H9 (cell line): ENCODE results near the gene PIAS3. TPM values are rescaled to one million over a fixed set of nuclear protein-coding genes. Genes with fewer than 3 reads are reported as not detected.

Experiments used
- DNase-seq: peaks from one replicate; pipeline ENCODE4 v3.0.0-alpha.2; 2017
- H2AFZ ChIP-seq: one replicate; pipeline ENCODE4 v1.6.1; 2013; ENCODE audit warnings: mild to moderate bottlenecking, low read length, control low read depth, moderate library complexity
- H2AK5ac ChIP-seq: 2 replicates; pipeline ENCODE4 v1.6.1; 2013; ENCODE audit warnings: low read length, control low read depth, mixed read lengths; ENCODE audit not compliant: insufficient read length
- H2BK120ac ChIP-seq: one replicate; pipeline ENCODE4 v1.6.1; 2013; ENCODE audit warnings: low read depth, mild to moderate bottlenecking, low read length, control low read depth, inconsistent platforms; ENCODE audit not compliant: poor library complexity, severe bottlenecking
- H2BK12ac ChIP-seq: 2 replicates; pipeline ENCODE4 v1.6.1; 2013; ENCODE audit warnings: low read length, control low read depth, mixed read lengths, low read depth; ENCODE audit not compliant: insufficient read length
- H2BK15ac ChIP-seq: 2 replicates; pipeline ENCODE4 v1.6.1; 2013; ENCODE audit warnings: low read depth, low read length, control low read depth
- H2BK20ac ChIP-seq: one replicate; pipeline ENCODE4 v1.6.1; 2013; ENCODE audit warnings: low read depth, mild to moderate bottlenecking, low read length, control low read depth, inconsistent platforms; ENCODE audit not compliant: poor library complexity, severe bottlenecking
- H2BK5ac ChIP-seq: 2 replicates; pipeline ENCODE4 v1.6.1; 2013; ENCODE audit warnings: low read length, control low read depth, mixed read lengths; ENCODE audit not compliant: insufficient read length
- H3K14ac ChIP-seq: 2 replicates; pipeline ENCODE4 v1.6.1; 2013; ENCODE audit warnings: low read length, control low read depth; ENCODE audit not compliant: insufficient read depth
- H3K18ac ChIP-seq: 2 replicates; pipeline ENCODE4 v1.6.1; 2013; ENCODE audit warnings: low read depth, mild to moderate bottlenecking, mixed read lengths, low read length, control low read depth; ENCODE audit not compliant: insufficient read length
- H3K23ac ChIP-seq: 2 replicates; pipeline ENCODE4 v1.6.1; 2013; ENCODE audit warnings: low read length, control low read depth, mixed read lengths, low read depth; ENCODE audit not compliant: insufficient read length
- H3K23me2 ChIP-seq: 2 replicates; pipeline ENCODE4 v1.6.1; 2013; ENCODE audit warnings: low read depth, mild to moderate bottlenecking, mixed read lengths, low read length, control low read depth; ENCODE audit not compliant: insufficient read length, poor library complexity, severe bottlenecking
- H3K27ac ChIP-seq: 2 replicates; pipeline ENCODE4 v1.5.1; 2013; ENCODE audit warnings: low read length, control low read depth, mixed read lengths, low read depth; ENCODE audit not compliant: insufficient read length
- H3K27me3 ChIP-seq: 2 replicates; pipeline ENCODE4 v1.6.1; 2013; ENCODE audit warnings: low read length, control low read depth, inconsistent platforms; ENCODE audit not compliant: insufficient read depth
- H3K4ac ChIP-seq: 2 replicates; pipeline ENCODE4 v1.6.1; 2013; ENCODE audit warnings: low read depth, mild to moderate bottlenecking, control low read depth, inconsistent platforms, low read length, moderate library complexity
- H3K4me1 ChIP-seq: 2 replicates; pipeline ENCODE4 v1.6.1; 2013; ENCODE audit warnings: low read length, control low read depth, inconsistent platforms; ENCODE audit not compliant: insufficient read depth
- H3K4me2 ChIP-seq: 2 replicates; pipeline ENCODE4 v1.6.1; 2013; ENCODE audit warnings: low read length, control low read depth, mixed read lengths; ENCODE audit not compliant: insufficient read length, insufficient read depth
- H3K56ac ChIP-seq: 2 replicates; pipeline ENCODE4 v1.6.1; 2013; ENCODE audit warnings: low read depth, mild to moderate bottlenecking, mixed read lengths, low read length, control low read depth; ENCODE audit not compliant: insufficient read length
- H3K79me1 ChIP-seq: 2 replicates; pipeline ENCODE4 v1.6.1; 2013; ENCODE audit warnings: low read depth, mild to moderate bottlenecking, moderate library complexity, low read length, control low read depth, inconsistent platforms; ENCODE audit not compliant: insufficient read depth, poor library complexity, severe bottlenecking
- H3K79me2 ChIP-seq: 2 replicates; pipeline ENCODE4 v1.6.1; 2013; ENCODE audit warnings: low read length, control low read depth, inconsistent platforms; ENCODE audit not compliant: insufficient read depth
- H3K9ac ChIP-seq: 2 replicates; pipeline ENCODE4 v1.6.1; 2013; ENCODE audit warnings: low read length, control low read depth, mixed read lengths; ENCODE audit not compliant: insufficient read length; ENCODE audit errors: extremely low read depth
- H3K9me3 ChIP-seq: one replicate; pipeline ENCODE4 v1.6.1; 2013; ENCODE audit warnings: low read depth, low read length, inconsistent platforms; ENCODE audit not compliant: control insufficient read depth
- H3T11ph ChIP-seq: one replicate; pipeline ENCODE4 v1.6.1; 2013; ENCODE audit warnings: mild to moderate bottlenecking, low read length, control low read depth, inconsistent platforms
- H4K20me1 ChIP-seq: one replicate; pipeline ENCODE4 v1.6.1; 2013; ENCODE audit not compliant: control insufficient read depth, insufficient read length, insufficient read depth
- H4K5ac ChIP-seq: 2 replicates; pipeline ENCODE4 v1.6.1; 2013; ENCODE audit warnings: low read depth, mild to moderate bottlenecking, mixed read lengths, low read length, control low read depth; ENCODE audit not compliant: insufficient read length
- H4K8ac ChIP-seq: replicated peaks from 2 replicates; pipeline ENCODE4 v1.6.1; 2013; ENCODE audit warnings: low read length, control low read depth, mixed read lengths, low read depth; ENCODE audit not compliant: insufficient read length
- H4K91ac ChIP-seq: 2 replicates; pipeline ENCODE4 v1.6.1; 2013; ENCODE audit warnings: low read depth, mild to moderate bottlenecking, moderate library complexity, mixed read lengths, low read length, control low read depth; ENCODE audit not compliant: insufficient read length
- H3K27ac Mint-ChIP-seq, 3 experiments: 2 replicates in 2 of 3; 3 replicates in 1 of 3; pipeline ENCODE4 v1.8.0; 2020 to 2021; ENCODE audit warnings: mixed read lengths in 3 of 3, mild to moderate bottlenecking in 1 of 3, moderate library complexity in 1 of 3
- H3K27me3 Mint-ChIP-seq: 2 replicates; pipeline ENCODE4 v1.8.0; 2021; ENCODE audit warnings: low read depth, mild to moderate bottlenecking, moderate library complexity, mixed read lengths
- H3K36me3 Mint-ChIP-seq, 3 experiments: 2 replicates in 2 of 3; 3 replicates in 1 of 3; pipeline ENCODE4 v1.8.0; 2020 to 2021; ENCODE audit warnings: low read depth in 3 of 3, mixed read lengths in 3 of 3; ENCODE audit not compliant: insufficient read depth in 1 of 3
- H3K4me1 Mint-ChIP-seq, 2 experiments: 2 replicates each; pipeline ENCODE4 v1.8.0; 2020; ENCODE audit warnings: mixed read lengths in 2 of 2
- H3K4me3 Mint-ChIP-seq, 2 experiments: 2 replicates in 1 of 2; 3 replicates in 1 of 2; pipeline ENCODE4 v1.8.0; 2020 to 2021; ENCODE audit warnings: mild to moderate bottlenecking in 2 of 2, mixed read lengths in 2 of 2, moderate library complexity in 1 of 2
- H3K9me3 Mint-ChIP-seq, 2 experiments: 2 replicates in 1 of 2; 3 replicates in 1 of 2; pipeline ENCODE4 v1.8.0; 2020; ENCODE audit warnings: mild to moderate bottlenecking in 2 of 2, mixed read lengths in 2 of 2, moderate library complexity in 1 of 2
- WGBS: extraction: QIAGEN DNeasy Blood & Tissue Kit; methylation state at CpG from one replicate; pipeline ENCODE4 v1.1.7; 2013; ENCODE audit warnings: missing lambda C conversion rate, low lambda C conversion rate, mixed read lengths; ENCODE audit not compliant: insufficient read length; ENCODE audit errors: extremely low coverage; 5-methylcytosine and 5-hydroxymethylcytosine counted together
- total RNA-seq: library from RNA; stranded (reverse); gene quantifications from 2 replicates; pipeline ENCODE4 v1.2.1, GENCODE V29; 2021
- TF ChIP-seq, protein P1 (sequence below): fragments of 200-600 bp; sonication (generic); conservative IDR thresholded peaks from 3 replicates; pipeline ENCODE4 v1.8.0; 2021; ENCODE audit warnings: antibody characterized with exemption, mild to moderate bottlenecking

PIAS3 gene
- total RNA-seq, 1 experiment from 2014 or later: 33.9 TPM

DNA sequence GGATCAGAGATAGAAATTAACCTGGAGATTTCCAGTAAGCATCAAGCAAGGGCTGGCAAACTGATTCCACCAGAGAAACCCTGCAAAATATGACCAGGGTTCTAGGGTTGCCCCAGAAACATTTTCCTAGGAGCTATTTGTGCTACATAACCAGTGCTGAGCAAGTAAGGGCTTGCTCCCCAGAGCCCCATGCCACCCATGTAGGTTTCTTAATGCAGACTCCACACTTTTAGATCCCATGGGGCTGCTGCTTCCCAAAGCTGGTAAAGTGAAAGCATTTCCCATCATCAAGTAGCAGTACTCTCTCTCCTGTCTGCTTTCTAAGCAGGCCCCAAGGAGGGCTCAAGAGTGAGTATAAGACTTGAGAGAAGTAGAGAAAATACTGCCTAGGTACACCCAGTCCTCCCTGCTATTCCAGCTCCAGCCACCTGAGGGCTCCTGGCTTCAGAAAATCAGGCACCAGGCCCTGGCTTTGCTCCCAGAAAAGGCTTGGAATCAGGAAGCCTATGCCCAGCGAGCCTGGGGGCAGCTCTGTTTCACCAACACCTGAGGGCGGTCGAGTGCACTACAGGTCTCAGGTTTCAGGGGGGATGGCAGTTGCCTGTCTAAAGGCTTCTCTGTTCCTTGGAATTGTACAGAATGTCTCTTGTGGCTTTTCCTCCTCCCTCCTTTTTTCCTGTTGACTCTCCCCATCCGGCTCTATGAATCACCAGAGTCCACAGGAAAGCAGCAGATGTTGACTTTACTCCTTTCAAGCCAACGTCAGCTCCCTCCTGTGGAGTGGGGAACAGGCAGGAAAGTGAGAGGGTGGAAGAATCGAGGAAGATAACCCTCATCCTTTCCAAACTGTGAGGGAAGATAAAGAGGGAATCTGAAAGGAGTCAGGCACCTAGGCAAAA lies 33.0 kb upstream of the PIAS3 start:
- no peaks in the 10 kb centered on the region for H3K4me1 ChIP-seq
- H3K27me3 ChIP-seq: no peaks in the 10 kb centered on the region
- H3K79me2 ChIP-seq: no peaks in the 10 kb centered on the region
- H2BK20ac ChIP-seq: no peak overlapping the region
- TF ChIP-seq, protein P1, sequence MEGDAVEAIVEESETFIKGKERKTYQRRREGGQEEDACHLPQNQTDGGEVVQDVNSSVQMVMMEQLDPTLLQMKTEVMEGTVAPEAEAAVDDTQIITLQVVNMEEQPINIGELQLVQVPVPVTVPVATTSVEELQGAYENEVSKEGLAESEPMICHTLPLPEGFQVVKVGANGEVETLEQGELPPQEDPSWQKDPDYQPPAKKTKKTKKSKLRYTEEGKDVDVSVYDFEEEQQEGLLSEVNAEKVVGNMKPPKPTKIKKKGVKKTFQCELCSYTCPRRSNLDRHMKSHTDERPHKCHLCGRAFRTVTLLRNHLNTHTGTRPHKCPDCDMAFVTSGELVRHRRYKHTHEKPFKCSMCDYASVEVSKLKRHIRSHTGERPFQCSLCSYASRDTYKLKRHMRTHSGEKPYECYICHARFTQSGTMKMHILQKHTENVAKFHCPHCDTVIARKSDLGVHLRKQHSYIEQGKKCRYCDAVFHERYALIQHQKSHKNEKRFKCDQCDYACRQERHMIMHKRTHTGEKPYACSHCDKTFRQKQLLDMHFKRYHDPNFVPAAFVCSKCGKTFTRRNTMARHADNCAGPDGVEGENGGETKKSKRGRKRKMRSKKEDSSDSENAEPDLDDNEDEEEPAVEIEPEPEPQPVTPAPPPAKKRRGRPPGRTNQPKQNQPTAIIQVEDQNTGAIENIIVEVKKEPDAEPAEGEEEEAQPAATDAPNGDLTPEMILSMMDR: peak; percentile 98
- H3K23me2 ChIP-seq: peaks cover 4% of the 10 kb centered on the region
- Mint-ChIP-seq H3K36me3 (no peaks in the 10 kb centered on the region), H3K4me1 (peaks cover 16 to 17% of the 10 kb centered on the region in 2 experiments), H3K27ac (peak overlapping the region; percentile 33 to 95 (median 46); a peak in 4 of 7 replicates), H3K27me3 (peaks cover 13% of the 10 kb centered on the region), H3K4me3 (peak overlapping the region; percentile 39 to 73), H3K9me3 (no peaks in the 10 kb centered on the region)
- no peak overlapping the region for H2BK5ac ChIP-seq
- H2AK5ac ChIP-seq: no peak overlapping the region
- H3K9me3 ChIP-seq: no peaks in the 10 kb centered on the region
- H3K4me2 ChIP-seq: peak overlapping the region; percentile 41
- peak overlapping the region; percentile 95 for H2AFZ ChIP-seq
- peak; percentile 98 for DNase-seq
- no peaks in the 10 kb centered on the region for H4K20me1 ChIP-seq
- no peak overlapping the region for H2BK120ac ChIP-seq
- WGBS: no CpG with 5 or more reads among the region's 6 CpGs
- no peak overlapping the region for H3K14ac ChIP-seq
- H3K79me1 ChIP-seq: no peaks in the 10 kb centered on the region
- H3T11ph ChIP-seq: no peak overlapping the region
- H3K56ac ChIP-seq: no peak overlapping the region
- H3K18ac ChIP-seq: no peak overlapping the region
- H4K8ac ChIP-seq: no peak overlapping the region
- no peak overlapping the region for H3K27ac ChIP-seq
- H3K9ac ChIP-seq: peak overlapping the region; percentile 45
- no peak overlapping the region for H2BK15ac ChIP-seq
- H4K91ac ChIP-seq: no peak overlapping the region
- no peak overlapping the region for H3K23ac ChIP-seq
- H2BK12ac ChIP-seq: no peak overlapping the region
- no peak overlapping the region for H3K4ac ChIP-seq
- H4K5ac ChIP-seq: no peak overlapping the region
